Measurements from ENCODE around the gene DGAT2L6.
"Not testable (repeated sequence)": the region's sequence is repeated elsewhere in the genome, so short reads cannot be mapped to it uniquely, and the experiment has no call there.

DGAT2L6 gene

GRCh38 chrX:70201732-70202131 is 24.4 kb downstream of the DGAT2L6 start:
- DNase-seq: no peak

DNA sequence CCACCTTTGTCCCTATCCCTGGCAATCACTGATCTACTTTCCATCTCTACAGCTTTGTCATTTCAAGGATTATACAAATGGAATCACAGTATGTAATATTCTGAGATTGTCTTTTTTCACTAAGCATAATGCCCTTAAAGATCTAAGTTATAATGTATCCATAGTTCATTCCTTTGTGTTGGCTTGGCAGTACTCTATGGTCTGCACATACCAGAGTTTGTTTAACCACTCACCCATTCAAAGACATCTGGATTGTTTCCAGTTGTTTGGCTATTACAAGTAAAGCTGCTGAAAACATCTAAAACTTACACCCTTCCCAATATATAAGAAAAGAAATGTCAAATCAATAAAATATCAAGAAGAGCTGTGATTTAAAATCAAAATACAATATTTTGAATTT is 31.2 kb downstream of the DGAT2L6 start:
- DNase-seq: no peak

GRCh38 chrX:70209570-70209969 is 32.3 kb downstream of the DGAT2L6 start:
- not testable (repeated sequence) for DNase-seq

DNA sequence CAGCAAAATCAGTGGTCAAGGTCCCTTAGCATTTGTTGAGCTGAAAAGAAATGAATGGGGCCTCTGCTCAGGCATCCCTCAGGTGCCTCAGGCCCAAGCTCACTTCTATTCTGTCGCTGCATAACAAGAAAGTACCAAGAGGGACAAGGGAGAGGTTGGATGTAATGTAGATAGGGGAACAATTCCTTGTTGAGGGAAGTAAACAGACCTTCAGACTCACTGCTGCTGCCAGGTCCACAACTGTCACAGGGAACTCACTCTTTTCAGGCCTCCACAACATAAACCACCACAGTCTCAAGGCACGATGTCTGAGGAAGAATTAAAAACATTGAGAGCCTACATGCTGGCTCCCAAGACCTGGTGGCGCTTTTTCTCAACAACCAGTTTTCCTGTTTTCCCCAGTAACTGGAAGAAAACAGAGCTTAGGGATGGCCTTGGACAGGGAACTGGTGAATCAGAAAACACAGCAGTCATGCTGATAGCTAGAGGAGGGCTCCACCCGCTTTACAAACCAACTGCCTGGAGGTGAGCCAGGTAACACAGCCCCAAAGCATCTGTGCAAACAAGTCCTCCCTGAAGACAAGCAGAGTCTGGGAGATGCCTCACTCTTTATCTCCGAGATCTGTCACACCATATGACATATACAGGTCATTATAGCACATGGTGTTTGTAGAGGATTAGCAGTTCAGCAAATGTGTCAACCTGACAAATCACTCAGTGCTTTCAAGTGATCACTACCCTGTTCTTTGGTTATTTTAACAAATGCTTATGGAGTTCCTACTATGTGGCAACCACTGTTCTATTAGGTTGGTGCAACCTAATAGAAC is 42.9 kb downstream of the DGAT2L6 start:
- DNase-seq: no peak

DNA sequence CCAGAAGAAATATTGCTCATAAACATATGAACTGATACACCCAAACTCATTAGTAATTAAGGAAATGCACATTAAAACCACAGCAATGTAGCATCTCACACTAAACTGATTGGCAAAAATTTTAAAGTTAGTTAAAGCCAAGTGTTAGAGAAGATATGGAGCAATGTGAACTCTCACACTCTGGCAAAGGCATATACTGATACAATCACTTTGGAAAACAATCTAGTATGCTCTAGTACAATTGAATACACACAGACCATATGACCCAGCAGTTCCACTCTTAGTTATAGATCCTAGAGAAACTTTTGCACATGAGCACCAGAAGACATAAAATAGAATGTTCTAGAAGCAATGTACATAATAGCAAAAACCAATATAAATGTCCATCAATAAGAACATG is 48.8 kb downstream of the DGAT2L6 start:
- no peak for DNase-seq

GRCh38 chrX:70226687-70227086 is 49.4 kb downstream of the DGAT2L6 start:
- DNase-seq: no peak

- DNase-seq: no peak
These were observed 54.4 kb downstream of the DGAT2L6 start for GRCh38 chrX:70231666-70232065.

GRCh38 chrX:70234355-70234754 is 57.1 kb downstream of the DGAT2L6 start, which contains the start of gene AWAT1:
TSS of gene AWAT1 (plus strand) at chrX:70234655. CDS start at chrX:70234696, 41 bp downstream.
- DNase-seq: no peak

DNA sequence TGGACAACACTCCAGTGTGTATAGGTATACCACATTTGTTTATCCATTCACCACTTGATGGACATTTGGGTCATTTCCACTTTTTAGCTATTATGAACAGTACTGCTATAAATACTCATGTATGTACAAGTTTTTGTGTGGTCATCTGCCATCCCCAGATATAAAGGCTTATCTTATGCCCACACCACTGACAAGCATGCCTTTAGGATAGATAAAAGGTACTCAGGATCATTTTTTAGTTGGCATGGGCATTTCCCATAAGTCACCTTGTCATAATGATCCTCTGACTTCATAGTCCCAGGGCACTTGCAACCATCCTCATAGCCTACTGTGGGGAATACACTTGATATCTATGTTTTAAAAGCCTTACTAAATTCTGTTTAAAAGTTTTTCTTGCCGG is 63.5 kb downstream of the DGAT2L6 start:
- no peak for DNase-seq

DNA sequence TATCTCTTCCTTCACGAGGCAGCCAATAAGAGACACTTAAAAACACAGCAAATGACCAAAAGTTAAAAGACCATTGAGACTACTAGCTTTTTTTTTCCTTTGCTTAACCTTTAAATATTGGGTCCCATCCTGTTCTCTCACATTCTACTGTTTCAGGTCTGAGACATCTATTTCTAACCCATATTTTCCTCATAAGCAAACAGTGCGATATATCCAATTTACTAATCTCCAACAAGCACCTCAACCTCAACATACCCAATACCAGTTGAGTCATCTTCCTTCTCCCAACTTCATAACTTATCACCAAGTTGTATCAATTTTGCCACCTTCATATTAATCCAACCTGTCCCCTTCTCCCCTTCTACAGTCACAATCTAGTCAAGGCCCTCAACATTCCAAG is 64.2 kb downstream of the DGAT2L6 start:
- DNase-seq: no peak

DNA sequence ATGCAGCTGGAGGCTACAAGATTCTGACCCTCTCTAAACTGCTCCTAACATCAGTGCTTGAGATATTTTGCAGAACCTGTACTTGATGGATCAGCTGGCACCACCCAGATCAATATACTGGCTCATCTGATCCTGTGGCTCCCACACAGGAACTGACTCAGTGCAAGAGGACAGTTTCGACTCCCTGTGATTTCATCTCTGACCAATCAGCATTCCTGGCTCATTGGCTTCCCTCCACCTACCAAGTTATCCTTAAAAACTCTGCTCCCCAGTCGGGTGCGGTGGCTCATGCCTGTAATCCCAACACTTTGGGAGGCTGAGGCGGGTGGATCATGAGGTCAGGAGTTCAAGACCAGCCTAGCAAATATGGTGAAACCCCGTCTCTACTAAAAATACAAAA is 66.3 kb downstream of the DGAT2L6 start:
- not testable (repeated sequence) for DNase-seq

- no peak for DNase-seq
These were observed 67.6 kb downstream of the DGAT2L6 start for GRCh38 chrX:70244881-70245280.

- no peak for DNase-seq
These were observed 70.0 kb downstream of the DGAT2L6 start for GRCh38 chrX:70247252-70247651.

DNA sequence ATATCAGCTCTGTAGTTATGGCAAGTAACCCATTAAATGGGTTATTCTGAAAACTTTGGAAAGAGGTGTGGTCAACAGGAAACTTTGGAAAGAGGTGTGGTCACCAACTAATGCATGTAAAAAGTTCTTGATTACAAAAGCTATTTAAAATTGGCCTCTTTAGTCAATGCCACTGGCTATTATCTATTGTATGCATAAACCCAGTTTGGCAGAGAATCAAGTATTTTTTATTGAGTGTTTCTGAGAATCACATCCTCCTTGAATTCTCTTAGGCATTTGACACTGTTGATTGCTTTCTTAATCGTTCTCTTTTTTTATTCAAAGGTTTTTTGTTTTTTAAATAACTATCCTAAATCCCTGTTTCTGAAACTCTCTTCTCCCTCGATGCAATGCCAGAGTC is 75.2 kb downstream of the DGAT2L6 start:
- DNase-seq: no peak

DNA sequence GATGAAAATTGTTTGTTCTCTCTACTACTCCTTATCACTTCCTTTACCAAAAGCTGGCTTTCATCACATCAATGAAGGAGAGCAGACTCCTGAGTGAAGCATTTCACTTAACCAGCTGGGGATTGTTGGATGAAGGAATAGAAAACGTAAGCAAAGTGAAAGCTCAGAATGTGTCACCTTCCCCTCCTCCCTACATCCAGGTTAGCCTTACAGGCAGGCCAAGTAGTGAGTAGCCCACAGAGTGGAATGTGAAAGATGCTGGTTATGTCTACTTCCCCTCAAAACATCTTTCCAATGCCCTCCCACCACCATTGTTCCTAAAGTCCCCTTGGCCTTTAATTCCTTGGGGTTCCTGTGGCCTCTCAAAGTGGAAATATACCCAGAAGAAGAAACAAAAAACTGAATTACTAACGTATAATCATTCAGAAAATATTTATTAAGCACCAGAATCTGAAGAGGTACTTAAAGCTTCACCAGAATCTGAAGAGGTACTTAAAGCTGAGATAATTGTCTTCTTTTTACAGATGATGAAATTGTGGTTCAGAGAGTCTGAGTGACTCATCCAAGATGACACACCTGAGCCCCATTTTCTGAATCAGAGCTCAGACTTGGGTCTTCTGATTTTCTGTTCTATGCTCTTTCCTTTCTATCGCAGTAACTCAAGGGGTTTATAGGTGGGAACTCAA is 76.2 kb downstream of the DGAT2L6 start:
- DNase-seq: no peak

DNA sequence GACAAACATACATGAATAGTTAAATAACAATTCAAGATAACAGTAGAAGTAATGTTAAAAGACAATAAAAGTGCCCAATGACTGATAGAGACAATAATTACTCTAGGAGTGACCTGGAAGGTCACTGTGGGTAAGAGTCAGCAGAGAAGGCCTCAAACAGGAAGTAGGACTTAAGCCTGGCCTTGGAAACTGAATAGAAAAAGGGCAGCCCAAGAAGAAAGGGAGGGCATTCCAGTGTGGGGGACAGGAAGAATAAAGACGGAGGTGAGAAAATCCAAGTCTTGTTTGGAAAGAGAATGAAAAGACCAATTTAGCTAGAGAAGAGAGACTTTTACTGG is 76.7 kb downstream of the DGAT2L6 start:
- no peak for DNase-seq

DNA sequence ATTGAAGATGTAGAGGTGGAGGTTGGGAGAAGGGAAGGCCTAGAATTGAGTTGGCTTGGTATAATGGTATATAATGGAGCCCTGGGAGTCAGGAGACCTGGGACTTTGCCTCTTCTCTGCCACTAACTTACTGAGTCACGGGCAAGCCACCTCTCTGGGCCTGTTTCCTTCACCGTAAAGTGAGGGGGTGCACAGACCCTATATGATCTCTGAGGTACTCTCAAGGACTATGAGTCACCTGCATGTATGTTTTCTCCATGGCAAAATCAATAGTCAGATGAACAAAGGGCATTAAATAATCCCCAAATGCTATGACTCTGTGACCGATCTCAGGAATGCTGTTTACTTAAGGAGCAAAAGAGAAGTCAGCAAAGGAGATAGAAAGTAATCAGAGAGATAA is 77.6 kb downstream of the DGAT2L6 start:
- no peak for DNase-seq
